Loucy (cell line): ENCODE measurements around the gene SOST.

Experiments
- H2AFZ ChIP-seq: fragments of 200-600 bp; sonication (generic); 2 replicates; pipeline ENCODE4 v1.6.0; 2016; ENCODE audit warnings: antibody characterized with exemption, mild to moderate bottlenecking, low read length, moderate library complexity
- H3F3A ChIP-seq: fragments of 200-600 bp; 2 replicates; pipeline ENCODE4 v1.6.0; 2016; ENCODE audit warnings: antibody characterized with exemption, low read depth, mild to moderate bottlenecking
- H3K27me3 ChIP-seq: fragments of 200-600 bp; sonication (generic); 2 replicates; pipeline ENCODE4 v1.6.1; 2014; ENCODE audit warnings: low read length, mild to moderate bottlenecking; ENCODE audit not compliant: insufficient read depth, poor library complexity, severe bottlenecking
- H3K36me3 ChIP-seq: fragments of 200-600 bp; sonication (generic); 2 replicates; pipeline ENCODE4 v1.6.1; 2016; ENCODE audit warnings: low read length; ENCODE audit not compliant: insufficient read depth
- H3K4me1 ChIP-seq: fragments of 200-600 bp; sonication (generic); 2 replicates; pipeline ENCODE4 v1.5.1; 2014; ENCODE audit warnings: low read length, mild to moderate bottlenecking; ENCODE audit not compliant: insufficient read depth, poor library complexity, severe bottlenecking
- H3K4me2 ChIP-seq: fragments of 200-600 bp; sonication (generic); 2 replicates; pipeline ENCODE4 v1.6.0; 2014; ENCODE audit warnings: antibody characterized with exemption, low read length, low read depth, mild to moderate bottlenecking; ENCODE audit not compliant: poor library complexity, severe bottlenecking
- H3K4me3 ChIP-seq: fragments of 200-600 bp; sonication (generic); 2 replicates; pipeline ENCODE4 v1.5.1; 2014; ENCODE audit warnings: low read length, mild to moderate bottlenecking, mixed read lengths; ENCODE audit not compliant: poor library complexity, severe bottlenecking
- H3K79me2 ChIP-seq: fragments of 200-600 bp; sonication (generic); 2 replicates; pipeline ENCODE4 v1.6.1; 2014; ENCODE audit warnings: low read length; ENCODE audit not compliant: insufficient read depth
- H3K9ac ChIP-seq: fragments of 200-600 bp; sonication (generic); 2 replicates; pipeline ENCODE4 v1.6.0; 2014; ENCODE audit warnings: mild to moderate bottlenecking, low read depth, low read length, moderate library complexity; ENCODE audit not compliant: poor library complexity, severe bottlenecking
- H3K9me2 ChIP-seq: fragments of 200-600 bp; sonication (generic); replicated peaks from 2 replicates; pipeline ENCODE4 v1.6.1; 2016; ENCODE audit warnings: low read depth, low read length, mixed read lengths
- H3K9me3 ChIP-seq: fragments of 200-600 bp; sonication (generic); 2 replicates; pipeline ENCODE4 v1.6.1; 2014; ENCODE audit warnings: mild to moderate bottlenecking, antibody characterized with exemption, low read length, low read depth; ENCODE audit not compliant: insufficient read depth
- H4K20me1 ChIP-seq: fragments of 200-600 bp; sonication (generic); 2 replicates; pipeline ENCODE4 v1.6.0; 2014; ENCODE audit warnings: antibody characterized with exemption, low read length, mild to moderate bottlenecking; ENCODE audit not compliant: insufficient read depth, poor library complexity, severe bottlenecking
- EZH2phosphoT487 ChIP-seq: fragments of 200-600 bp; IDR thresholded peaks from 2 replicates; pipeline ENCODE4 v1.6.1; 2018; ENCODE audit warnings: antibody characterized with exemption, mild to moderate bottlenecking, moderate library complexity, borderline replicate concordance
- TF ChIP-seq, protein P1 (sequence below): fragments of 200-600 bp; sonication (generic); conservative IDR thresholded peaks from 2 replicates; pipeline ENCODE4 v1.5.1; 2014; ENCODE audit warnings: mild to moderate bottlenecking, antibody characterized with exemption, low read length

SOST gene

DNA sequence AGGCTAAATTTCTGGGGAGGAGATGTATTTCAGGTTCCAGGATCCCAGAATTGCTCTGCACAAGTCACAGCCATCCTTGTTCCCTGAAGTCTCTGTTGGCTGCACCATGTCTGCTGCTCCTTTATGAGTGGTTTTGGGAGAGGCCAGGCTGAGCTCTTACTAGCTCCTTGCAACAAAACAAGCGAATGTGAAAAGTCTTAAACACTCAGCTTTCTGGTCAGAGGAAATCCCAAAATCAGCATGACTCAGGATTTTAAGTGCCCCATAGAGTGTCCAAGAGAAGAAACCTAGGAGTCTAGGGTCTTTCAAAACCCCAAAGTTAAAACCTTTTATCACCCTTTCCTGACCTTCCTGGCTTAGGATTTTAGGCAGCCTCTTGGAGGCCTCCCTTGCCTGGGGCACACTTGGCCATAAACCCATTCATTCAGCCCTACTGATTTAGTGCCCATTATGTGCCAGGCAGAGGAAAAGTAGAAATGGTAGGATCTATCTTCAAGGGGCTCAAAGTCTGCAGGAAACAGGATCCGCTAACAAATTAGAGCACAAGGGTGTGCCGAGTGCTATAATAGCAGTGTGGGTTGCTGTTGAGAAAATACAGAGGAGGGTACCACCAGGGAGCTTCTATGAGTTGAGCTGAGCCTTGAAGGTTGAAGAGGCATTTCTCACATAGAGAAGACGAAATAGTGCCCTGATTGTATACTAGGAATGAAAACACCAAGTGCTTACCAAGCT lies 36.9 kb downstream of the SOST start:
- Histone ChIP-seq H3K27me3 (no peaks in the 10 kb centered on the region), H3K9me2 (no peaks in the 10 kb centered on the region), H3F3A (no peaks in the 10 kb centered on the region), H3K9ac (no peak overlapping the region), H2AFZ (no peak overlapping the region), H3K4me3 (peak overlapping the region; percentile 74), H3K4me2 (peak overlapping the region; percentile 75), H3K9me3 (no peaks in the 10 kb centered on the region), H3K36me3 (no peaks in the 10 kb centered on the region), H3K4me1 (peaks cover 7% of the 10 kb centered on the region), H4K20me1 (no peaks in the 10 kb centered on the region), H3K79me2 (no peaks in the 10 kb centered on the region)
- TF ChIP-seq EZH2phosphoT487 = no peak
- TF ChIP-seq, protein P1, sequence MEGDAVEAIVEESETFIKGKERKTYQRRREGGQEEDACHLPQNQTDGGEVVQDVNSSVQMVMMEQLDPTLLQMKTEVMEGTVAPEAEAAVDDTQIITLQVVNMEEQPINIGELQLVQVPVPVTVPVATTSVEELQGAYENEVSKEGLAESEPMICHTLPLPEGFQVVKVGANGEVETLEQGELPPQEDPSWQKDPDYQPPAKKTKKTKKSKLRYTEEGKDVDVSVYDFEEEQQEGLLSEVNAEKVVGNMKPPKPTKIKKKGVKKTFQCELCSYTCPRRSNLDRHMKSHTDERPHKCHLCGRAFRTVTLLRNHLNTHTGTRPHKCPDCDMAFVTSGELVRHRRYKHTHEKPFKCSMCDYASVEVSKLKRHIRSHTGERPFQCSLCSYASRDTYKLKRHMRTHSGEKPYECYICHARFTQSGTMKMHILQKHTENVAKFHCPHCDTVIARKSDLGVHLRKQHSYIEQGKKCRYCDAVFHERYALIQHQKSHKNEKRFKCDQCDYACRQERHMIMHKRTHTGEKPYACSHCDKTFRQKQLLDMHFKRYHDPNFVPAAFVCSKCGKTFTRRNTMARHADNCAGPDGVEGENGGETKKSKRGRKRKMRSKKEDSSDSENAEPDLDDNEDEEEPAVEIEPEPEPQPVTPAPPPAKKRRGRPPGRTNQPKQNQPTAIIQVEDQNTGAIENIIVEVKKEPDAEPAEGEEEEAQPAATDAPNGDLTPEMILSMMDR = no peak

DNA sequence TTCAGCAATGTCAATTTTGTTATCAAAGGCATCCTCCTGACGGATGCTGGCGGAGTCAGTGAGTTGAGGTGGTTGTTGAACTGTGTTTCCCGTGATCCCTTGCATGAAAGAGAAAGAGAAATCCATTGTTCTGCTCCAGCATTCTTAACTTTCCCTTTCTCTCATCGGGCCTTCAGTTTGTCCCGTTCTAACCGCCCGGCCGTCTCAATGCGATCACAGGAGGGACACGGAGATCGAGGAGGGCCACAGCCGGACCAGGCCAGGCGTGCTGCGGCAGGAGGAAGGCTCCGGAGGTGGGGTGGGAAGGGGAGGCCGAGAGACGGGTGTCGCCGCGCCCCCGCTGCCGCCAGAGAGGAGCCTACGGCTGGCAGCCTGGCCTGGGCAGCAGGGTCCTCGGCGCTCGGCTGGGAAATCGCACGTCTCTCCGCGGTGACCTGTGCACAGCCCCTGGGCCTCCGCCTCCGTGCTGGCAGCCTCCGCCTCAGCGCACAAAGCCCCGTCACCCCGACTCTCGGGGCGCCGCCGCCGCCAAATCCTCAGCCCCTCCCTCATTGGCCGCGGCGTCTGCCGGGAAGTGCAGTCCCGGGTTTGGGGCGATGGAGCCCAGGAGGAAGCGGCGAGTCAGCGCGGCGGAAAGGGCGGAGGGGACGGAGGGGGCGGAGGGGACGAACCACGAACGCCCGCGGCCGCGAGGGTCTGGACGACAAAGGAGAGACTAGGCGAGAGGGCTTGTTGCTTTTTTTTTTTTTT lies 38.1 kb downstream of the SOST start:
- H3K79me2 ChIP-seq = no peaks in the 10 kb centered on the region
- no peaks in the 10 kb centered on the region for H3F3A ChIP-seq
- peak overlapping the region; percentile 93 for H2AFZ ChIP-seq
- peak overlapping the region; percentile 79 for H3K9ac ChIP-seq
- peaks cover 7% of the 10 kb centered on the region for H3K4me1 ChIP-seq
- no peaks in the 10 kb centered on the region for H3K9me3 ChIP-seq
- H3K27me3 ChIP-seq = no peaks in the 10 kb centered on the region
- H4K20me1 ChIP-seq = no peaks in the 10 kb centered on the region
- no peak for TF ChIP-seq EZH2phosphoT487
- TF ChIP-seq, protein P1 = no peak
- H3K4me3 ChIP-seq = peak overlapping the region; percentile 74
- no peaks in the 10 kb centered on the region for H3K9me2 ChIP-seq
- H3K36me3 ChIP-seq = no peaks in the 10 kb centered on the region
- H3K4me2 ChIP-seq = peak overlapping the region; percentile 75

DNA sequence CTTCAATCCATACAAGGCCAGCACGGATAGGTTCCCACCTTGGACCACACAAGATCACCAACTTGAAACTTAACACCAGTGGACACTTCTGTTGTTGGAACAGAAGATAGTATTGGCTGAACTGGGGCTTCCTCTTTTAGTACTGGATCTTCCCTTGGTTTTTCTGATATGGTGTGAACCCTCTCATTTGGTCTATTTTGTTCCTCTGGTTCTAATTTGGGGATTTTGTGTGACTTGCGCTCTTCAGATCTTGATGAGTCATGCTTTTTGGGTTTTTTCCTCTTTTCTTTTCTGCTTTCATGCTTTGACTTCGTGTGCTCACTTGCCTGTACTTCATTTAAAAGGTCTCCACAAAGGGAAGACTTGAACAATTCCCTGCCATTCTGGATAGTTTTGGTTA lies 39.0 kb downstream of the SOST start:
- no peaks in the 10 kb centered on the region for H4K20me1 ChIP-seq
- no peaks in the 10 kb centered on the region for H3F3A ChIP-seq
- no peaks in the 10 kb centered on the region for H3K27me3 ChIP-seq
- no peak overlapping the region for H3K9ac ChIP-seq
- H3K4me1 ChIP-seq = peaks cover 9% of the 10 kb centered on the region
- peak overlapping the region; percentile 75 for H3K4me2 ChIP-seq
- H3K9me2 ChIP-seq = no peaks in the 10 kb centered on the region
- H3K79me2 ChIP-seq = no peaks in the 10 kb centered on the region
- H3K4me3 ChIP-seq = peak overlapping the region; percentile 74
- H2AFZ ChIP-seq = no peak overlapping the region
- no peaks in the 10 kb centered on the region for H3K9me3 ChIP-seq
- no peaks in the 10 kb centered on the region for H3K36me3 ChIP-seq
- TF ChIP-seq EZH2phosphoT487 = no peak
- TF ChIP-seq, protein P1 = no peak
